ENCODE data around the gene SIRT3.

Gene SIRT3

DNA sequence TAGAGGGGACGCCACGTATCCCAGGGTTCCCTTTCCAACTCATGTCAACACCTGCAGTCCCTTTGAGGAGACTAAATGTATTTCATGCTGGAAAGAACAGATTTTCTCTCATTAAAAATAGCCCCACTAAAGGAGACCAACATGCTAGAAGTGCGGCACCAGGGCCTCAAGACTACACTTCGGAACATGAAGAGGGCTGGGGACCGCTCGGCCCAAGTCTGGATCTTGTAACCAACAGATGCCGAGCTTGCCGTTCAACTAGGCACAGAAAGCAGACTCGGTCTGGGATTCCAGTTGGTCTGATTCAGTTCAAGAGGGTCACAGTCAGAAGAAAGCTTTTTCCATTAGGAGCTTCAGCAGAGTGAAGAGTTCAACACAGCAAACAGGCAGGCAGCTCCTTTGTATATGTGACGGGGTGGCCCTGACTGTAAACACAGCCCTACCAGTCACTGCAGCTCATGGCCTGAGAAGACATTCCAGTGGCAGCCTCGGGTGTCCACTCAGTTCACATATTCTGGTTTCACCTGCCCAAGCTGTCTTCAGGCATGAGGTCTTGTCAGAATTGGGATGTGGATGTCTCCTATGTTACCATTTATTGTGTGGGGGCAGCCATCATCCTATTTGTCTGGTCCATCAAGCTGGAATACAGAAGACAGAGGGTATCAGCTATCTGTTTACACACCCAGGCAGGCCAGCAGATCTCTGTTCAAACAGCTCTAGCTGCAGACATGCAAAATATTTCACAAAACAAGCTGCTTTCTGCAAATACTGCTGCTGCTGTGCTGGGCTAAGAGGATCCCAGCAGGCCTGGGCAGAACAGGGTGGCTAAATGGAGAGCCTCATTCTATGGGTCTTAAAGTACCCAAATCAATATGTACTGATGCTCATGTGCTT is 19.8 kb downstream of the SIRT3 start:
- no peak for DNase-seq (ENCODE audit: low spot score)
- TF ChIP-seq, protein P1, sequence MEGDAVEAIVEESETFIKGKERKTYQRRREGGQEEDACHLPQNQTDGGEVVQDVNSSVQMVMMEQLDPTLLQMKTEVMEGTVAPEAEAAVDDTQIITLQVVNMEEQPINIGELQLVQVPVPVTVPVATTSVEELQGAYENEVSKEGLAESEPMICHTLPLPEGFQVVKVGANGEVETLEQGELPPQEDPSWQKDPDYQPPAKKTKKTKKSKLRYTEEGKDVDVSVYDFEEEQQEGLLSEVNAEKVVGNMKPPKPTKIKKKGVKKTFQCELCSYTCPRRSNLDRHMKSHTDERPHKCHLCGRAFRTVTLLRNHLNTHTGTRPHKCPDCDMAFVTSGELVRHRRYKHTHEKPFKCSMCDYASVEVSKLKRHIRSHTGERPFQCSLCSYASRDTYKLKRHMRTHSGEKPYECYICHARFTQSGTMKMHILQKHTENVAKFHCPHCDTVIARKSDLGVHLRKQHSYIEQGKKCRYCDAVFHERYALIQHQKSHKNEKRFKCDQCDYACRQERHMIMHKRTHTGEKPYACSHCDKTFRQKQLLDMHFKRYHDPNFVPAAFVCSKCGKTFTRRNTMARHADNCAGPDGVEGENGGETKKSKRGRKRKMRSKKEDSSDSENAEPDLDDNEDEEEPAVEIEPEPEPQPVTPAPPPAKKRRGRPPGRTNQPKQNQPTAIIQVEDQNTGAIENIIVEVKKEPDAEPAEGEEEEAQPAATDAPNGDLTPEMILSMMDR (IDR thresholded peaks at IDR 0.05; ENCODE audit: extremely low read depth, missing control alignments), result no peak

GRCh38 chr11:215581-216037 is 20.5 kb downstream of the SIRT3 start:
- no peak for DNase-seq (ENCODE audit: low spot score)
- TF ChIP-seq, protein P1 (IDR thresholded peaks at IDR 0.05; ENCODE audit: extremely low read depth, missing control alignments), result no peak

GRCh38 chr11:214083-214482 is 22.1 kb downstream of the SIRT3 start:
- TF ChIP-seq, protein P1 (IDR thresholded peaks at IDR 0.05; ENCODE audit: extremely low read depth, missing control alignments), result no peak
- no peak for DNase-seq (ENCODE audit: low spot score)

DNA sequence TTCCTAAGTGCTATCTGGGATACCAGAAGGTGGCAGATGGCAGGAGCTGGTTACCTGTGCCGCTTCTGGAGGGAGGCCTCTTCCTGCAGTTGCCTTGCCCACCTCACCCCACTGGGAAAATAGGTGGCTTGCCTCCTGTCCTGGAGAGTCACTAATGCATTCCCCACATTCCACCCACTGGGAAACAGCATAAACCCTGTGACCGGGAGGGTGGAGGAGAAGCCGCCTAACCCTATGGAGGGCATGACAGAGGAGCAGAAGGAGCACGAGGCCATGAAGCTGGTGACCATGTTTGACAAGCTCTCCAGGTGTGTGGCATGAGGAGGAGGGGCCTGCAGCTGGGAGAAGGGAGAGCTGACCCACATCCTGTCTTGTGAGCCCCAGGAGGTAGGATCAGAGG is 23.0 kb downstream of the SIRT3 start:
- TF ChIP-seq, protein P1 (IDR thresholded peaks at IDR 0.05; ENCODE audit: extremely low read depth, missing control alignments), result no peak
- no peak for DNase-seq (ENCODE audit: low spot score)

DNA sequence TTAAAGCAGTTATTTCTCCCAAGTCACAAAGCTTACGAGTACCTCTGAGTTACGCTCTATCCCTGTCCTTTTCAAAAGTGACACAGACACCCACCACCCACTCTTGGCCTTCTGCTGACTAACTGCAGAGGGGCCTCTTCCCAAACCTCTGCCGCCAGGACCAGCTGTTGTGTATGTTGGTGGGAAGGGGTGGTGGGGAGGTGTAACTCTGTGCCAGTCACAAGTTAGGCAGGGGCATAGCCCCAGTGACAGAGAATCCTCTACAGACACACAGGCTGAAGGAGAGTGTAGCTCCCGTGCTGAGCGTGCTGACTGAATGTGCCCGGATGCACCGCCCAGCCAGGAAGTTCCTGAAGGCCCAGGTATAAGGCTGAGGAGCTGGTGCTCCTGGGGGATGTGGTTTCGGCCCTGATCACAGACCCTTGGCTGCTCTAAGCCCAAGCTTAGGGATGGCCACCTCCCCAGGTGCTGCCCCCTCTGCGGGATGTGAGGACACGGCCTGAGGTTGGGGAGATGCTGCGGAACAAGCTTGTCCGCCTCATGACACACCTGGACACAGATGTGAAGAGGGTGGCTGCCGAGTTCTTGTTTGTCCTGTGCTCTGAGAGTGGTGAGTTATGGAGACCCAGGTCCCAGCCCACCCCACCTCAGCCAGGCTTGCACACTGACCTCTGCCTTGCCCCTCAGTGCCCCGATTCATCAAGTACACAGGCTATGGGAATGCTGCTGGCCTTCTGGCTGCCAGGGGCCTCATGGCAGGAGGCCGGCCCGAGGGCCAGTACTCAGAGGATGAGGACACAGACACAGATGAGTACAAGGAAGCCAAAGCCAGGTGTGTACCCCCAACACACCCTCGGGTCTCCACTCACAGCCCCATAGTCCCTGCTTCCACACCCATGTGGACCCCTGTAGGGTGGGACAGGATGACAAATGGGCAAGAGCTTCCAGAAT is 23.7 kb downstream of the SIRT3 start:
- TF ChIP-seq, protein P1 (IDR thresholded peaks at IDR 0.05; ENCODE audit: extremely low read depth, missing control alignments), result no peak
- no peak for DNase-seq (ENCODE audit: low spot score)

- TF ChIP-seq, protein P1 (IDR thresholded peaks at IDR 0.05; ENCODE audit: extremely low read depth, missing control alignments), result no peak
- no peak for DNase-seq (ENCODE audit: low spot score)
Observed at GRCh38 chr11:211741-212140, 24.4 kb downstream of the SIRT3 start.

Measured in GM20000 (cell line).